HAP-1 (cell line): ENCODE results near the gene TAS2R30.
"Not testable (repeated sequence)": the region's sequence is repeated elsewhere in the genome, so short reads cannot be mapped to it uniquely, and the experiment has no call there.

Experiments used
- DNase-seq, 2 experiments: peaks; one replicate each; pipeline ENCODE4 v3.0.0-alpha.2; 2016 to 2020; ENCODE audit warnings: low spot score in 2 of 2
- H3K27me3 ChIP-seq: fragments of 250-450 bp; sonication (Bioruptor Pico); 2 replicates; pipeline ENCODE4 v1.5.1; 2020; ENCODE audit warnings: low read depth, mild to moderate bottlenecking, moderate library complexity
- H3K36me3 ChIP-seq: fragments of 250-450 bp; sonication (Bioruptor Pico); replicated peaks from 2 replicates; pipeline ENCODE4 v1.5.1; 2020; ENCODE audit warnings: mild to moderate bottlenecking
- H3K4me1 ChIP-seq: fragments of 250-450 bp; sonication (Bioruptor Pico); 2 replicates; pipeline ENCODE4 v1.5.1; 2020; ENCODE audit warnings: mild to moderate bottlenecking
- H3K4me3 ChIP-seq: fragments of 250-450 bp; sonication (Bioruptor Pico); 2 replicates; pipeline ENCODE4 v1.5.1; 2020; ENCODE audit warnings: mild to moderate bottlenecking, moderate library complexity
- H3K9me3 ChIP-seq: fragments of 250-450 bp; sonication (Bioruptor Pico); 2 replicates; pipeline ENCODE4 v1.5.1; 2020; ENCODE audit warnings: mild to moderate bottlenecking, moderate library complexity
- in situ Hi-C: fragments of 300-500 bp; cut with MboI; formaldehyde crosslinking; loops from 3 replicates; pipeline ENCODE4 v1.14.3; 2020; ENCODE audit warnings: low sequenced_read_pairs, inconsistent platforms, mixed read lengths

TAS2R30 gene

GRCh38 chr12:11105546-11105945 is 28.9 kb downstream of the TAS2R30 start:
- no peaks in the 10 kb centered on the region for H3K9me3 ChIP-seq
- in situ Hi-C loops = no loop called here
- H3K4me1 ChIP-seq = no peaks in the 10 kb centered on the region
- no peak for DNase-seq
- H3K27me3 ChIP-seq = no peaks in the 10 kb centered on the region
- no peak overlapping the region for H3K4me3 ChIP-seq
- no peaks in the 10 kb centered on the region for H3K36me3 ChIP-seq

DNA sequence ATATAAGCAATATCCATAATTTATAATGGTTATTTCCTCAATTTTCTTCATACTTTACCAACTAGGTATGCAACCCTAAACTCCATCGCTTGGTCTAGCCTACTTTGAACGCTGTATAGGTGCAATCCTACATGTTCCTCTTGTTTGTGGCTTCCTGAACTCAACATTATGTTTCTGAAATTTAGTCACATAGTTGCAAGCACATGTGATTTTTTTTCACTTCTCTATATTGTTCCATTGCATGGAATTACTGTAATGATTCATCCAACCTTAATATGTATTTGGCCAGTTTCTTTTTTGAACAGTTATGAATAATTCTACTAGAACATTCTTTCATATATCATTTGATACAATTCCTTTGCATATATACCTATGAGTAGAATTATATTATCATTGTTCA is 39.5 kb downstream of the TAS2R30 start:
- H3K4me3 ChIP-seq, DNase-seq, H3K27me3 ChIP-seq, H3K36me3 ChIP-seq, in situ Hi-C loops, H3K4me1 ChIP-seq, H3K9me3 ChIP-seq: not testable (repeated sequence)

DNA sequence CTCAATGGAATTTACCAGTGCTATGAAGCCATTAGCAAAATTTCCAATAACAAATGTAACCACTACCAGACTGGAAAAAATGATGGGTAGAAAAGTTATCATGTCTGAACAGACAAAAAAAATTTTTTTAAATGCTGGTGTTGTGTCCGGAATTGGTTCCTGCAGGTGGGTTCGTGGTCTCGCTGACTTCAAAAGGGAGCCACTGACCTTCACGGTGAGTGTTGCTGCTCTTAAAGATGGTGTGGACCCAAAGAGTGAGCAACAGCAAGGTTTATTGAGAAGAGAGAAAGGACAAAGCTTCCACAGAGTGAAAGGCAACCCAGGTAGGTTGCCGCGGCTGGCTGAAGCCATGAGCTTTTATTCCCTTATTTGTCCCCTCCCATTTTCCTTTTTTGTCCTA is 42.3 kb downstream of the TAS2R30 start, which contains the start of gene TAS2R43:
TSS of gene TAS2R43 (minus strand) at position 186 of the 400 bp plus-strand sequence. CDS start at position 102, 84 bp downstream.
- H3K9me3 ChIP-seq = no peaks in the 10 kb centered on the region
- no peaks in the 10 kb centered on the region for H3K27me3 ChIP-seq
- no peak for DNase-seq
- H3K36me3 ChIP-seq = no peaks in the 10 kb centered on the region
- no peak within 1 kb of the TSS for H3K4me3 ChIP-seq
- in situ Hi-C loops = no loop called here
- no peaks in the 10 kb centered on the region for H3K4me1 ChIP-seq

DNA sequence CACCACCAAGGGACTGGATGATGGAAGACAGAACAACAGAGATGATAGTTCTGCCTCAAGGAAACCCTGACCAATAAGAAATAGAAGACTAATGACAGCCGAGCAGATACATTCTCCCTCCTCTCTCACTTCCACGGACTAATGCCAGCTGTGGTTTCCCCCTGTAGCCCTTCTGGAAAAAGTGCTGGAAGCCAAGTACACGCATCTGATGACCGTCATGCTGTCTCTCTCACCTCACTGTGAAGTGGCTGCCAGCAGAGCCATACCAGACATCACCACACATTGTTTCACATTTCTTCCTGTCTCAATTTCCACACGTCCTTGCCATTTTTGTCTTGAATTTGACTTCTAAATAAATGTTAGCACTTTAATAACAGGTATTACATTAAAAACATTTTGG is 45.2 kb downstream of the TAS2R30 start:
- Histone ChIP-seq H3K9me3 (no peaks in the 10 kb centered on the region), H3K4me3 (no peak overlapping the region), H3K4me1 (no peaks in the 10 kb centered on the region), H3K36me3 (no peaks in the 10 kb centered on the region), H3K27me3 (no peaks in the 10 kb centered on the region)
- in situ Hi-C loops = no loop called here
- DNase-seq = no peak

- Histone ChIP-seq H3K36me3 (no peaks in the 10 kb centered on the region), H3K27me3 (no peaks in the 10 kb centered on the region), H3K4me3 (no peak overlapping the region), H3K9me3 (no peaks in the 10 kb centered on the region), H3K4me1 (no peaks in the 10 kb centered on the region)
- no peak for DNase-seq
- in situ Hi-C loops = no loop called here
These were observed 49.0 kb downstream of the TAS2R30 start for GRCh38 chr12:11085419-11085818.
